HEK293T (cell line): ENCODE results near the gene SYT13.
"Not testable (repeated sequence)": the region's sequence is repeated elsewhere in the genome, so short reads cannot be mapped to it uniquely, and the experiment has no call there.

Experiments
- CTCF ChIA-PET: fragments of 350-600 bp; formaldehyde crosslinking; extraction: SDS; loops from one replicate; lab custom pipeline; 2021; ENCODE audit warnings: antibody characterized with exemption, inconsistent platforms; lab: Yijun Ruan, JAX
- POLR2A ChIA-PET: fragments of 350-600 bp; formaldehyde crosslinking; extraction: SDS; loops from one replicate; lab custom pipeline; 2020; ENCODE audit warnings: antibody characterized with exemption, inconsistent platforms; lab: Yijun Ruan, JAX
- DNase-seq: peaks from one replicate; pipeline ENCODE4 v3.0.0; 2012; ENCODE audit warnings: mixed read lengths; ENCODE audit errors: extremely low spot score
- ARNT ChIP-seq: fragments of 450-650 bp; IDR thresholded peaks from 2 replicates; pipeline ENCODE4 v1.6.1; 2017; ENCODE audit warnings: mild to moderate bottlenecking
- BHLHE40 ChIP-seq: fragments of 450-650 bp; IDR thresholded peaks from 2 replicates; pipeline ENCODE4 v1.6.1; 2016; ENCODE audit warnings: mild to moderate bottlenecking, moderate library complexity, borderline replicate concordance
- CTBP1 ChIP-seq: fragments of 450-650 bp; IDR thresholded peaks from 2 replicates; pipeline ENCODE4 v1.6.1; 2016; ENCODE audit warnings: borderline replicate concordance
- ELF4 ChIP-seq: fragments of 450-650 bp; IDR thresholded peaks from 2 replicates; pipeline ENCODE4 v1.6.1; 2017; ENCODE audit warnings: antibody characterized with exemption
- FOXA1 ChIP-seq: fragments of 450-650 bp; IDR thresholded peaks from 2 replicates; pipeline ENCODE4 v1.6.1; 2016; ENCODE audit warnings: mild to moderate bottlenecking
- FOXK2 ChIP-seq: fragments of 450-650 bp; IDR thresholded peaks from 2 replicates; pipeline ENCODE4 v1.6.1; 2016; ENCODE audit warnings: mild to moderate bottlenecking
- FOXM1 ChIP-seq: fragments of 450-650 bp; IDR thresholded peaks from 2 replicates; pipeline ENCODE4 v1.6.1; 2017; ENCODE audit warnings: mild to moderate bottlenecking, borderline replicate concordance
- HDGF ChIP-seq: fragments of 450-650 bp; IDR thresholded peaks from 2 replicates; pipeline ENCODE4 v1.6.1; 2017; ENCODE audit warnings: antibody characterized with exemption, borderline replicate concordance
- L3MBTL2 ChIP-seq: fragments of 450-650 bp; conservative IDR thresholded peaks from 2 replicates; pipeline ENCODE4 v1.6.1; 2016; ENCODE audit warnings: mild to moderate bottlenecking
- LEF1 ChIP-seq: fragments of 450-650 bp; IDR thresholded peaks from 2 replicates; pipeline ENCODE4 v1.6.1; 2017; ENCODE audit warnings: mild to moderate bottlenecking, borderline replicate concordance
- NFRKB ChIP-seq: fragments of 450-650 bp; IDR thresholded peaks from 2 replicates; pipeline ENCODE4 v1.6.1; 2016; ENCODE audit warnings: mild to moderate bottlenecking, moderate library complexity
- PKNOX1 ChIP-seq: fragments of 450-650 bp; IDR thresholded peaks from 2 replicates; pipeline ENCODE4 v1.6.1; 2016
- SP1 ChIP-seq: fragments of 450-650 bp; IDR thresholded peaks from 2 replicates; pipeline ENCODE4 v1.6.1; 2017
- SUZ12 ChIP-seq: fragments of 450-650 bp; IDR thresholded peaks from 2 replicates; pipeline ENCODE4 v1.6.1; 2016; ENCODE audit warnings: mild to moderate bottlenecking
- TARDBP ChIP-seq: fragments of 450-650 bp; IDR thresholded peaks from 2 replicates; pipeline ENCODE4 v1.6.1; 2016
- ZNF384 ChIP-seq: fragments of 450-650 bp; IDR thresholded peaks from 2 replicates; pipeline ENCODE4 v1.6.1; 2016

The SYT13 gene

GRCh38 chr11:45298718-45299117 lies 12.6 kb upstream of the SYT13 start:
- no peak for TF ChIP-seq NFRKB
- no peak for DNase-seq
- ChIA-PET POLR2A (no interaction called here), CTCF (no interaction called here)

GRCh38 chr11:45296075-45296474 lies 9.9 kb upstream of the SYT13 start:
- ChIA-PET POLR2A (no interaction called here), CTCF (no interaction called here)
- TF ChIP-seq HDGF (no peak), CTBP1 (no peak)
- no peak for DNase-seq

GRCh38 chr11:45294499-45294898 lies 8.4 kb upstream of the SYT13 start:
- TF ChIP-seq FOXM1: no peak
- TF ChIP-seq ELF4: no peak
- TF ChIP-seq CTBP1: no peak
- no peak for TF ChIP-seq NFRKB
- no peak for TF ChIP-seq SP1
- TF ChIP-seq BHLHE40: no peak
- no peak for TF ChIP-seq LEF1
- TF ChIP-seq SUZ12: no peak
- TF ChIP-seq L3MBTL2: no peak
- no peak for TF ChIP-seq ARNT
- no peak for TF ChIP-seq FOXK2
- no peak for TF ChIP-seq ZNF384
- TF ChIP-seq HDGF: no peak
- no peak for TF ChIP-seq FOXA1
- no peak for TF ChIP-seq TARDBP
- no peak for TF ChIP-seq PKNOX1
- ChIA-PET CTCF (no interaction called here), POLR2A (no interaction called here)
- DNase-seq: no peak

GRCh38 chr11:45293566-45294192 lies 7.5 kb upstream of the SYT13 start:
- peak; percentile 96 for TF ChIP-seq ZNF384
- peak; percentile 80 for DNase-seq
- CTCF ChIA-PET: interaction anchor here (0.7 kb wide), 1 partner anchor 45 kb away, joined by 4 read pairs; no protein-coding TSS in a partner anchor
- POLR2A ChIA-PET: not testable (repeated sequence)

GRCh38 chr11:45290586-45290985 lies 4.4 kb upstream of the SYT13 start:
- TF ChIP-seq FOXM1 (no peak), TARDBP (no peak), SUZ12 (no peak), LEF1 (no peak), CTBP1 (no peak), FOXK2 (no peak), ARNT (no peak), FOXA1 (no peak), NFRKB (no peak), BHLHE40 (no peak), SP1 (no peak), PKNOX1 (no peak)
- POLR2A ChIA-PET: no interaction called here

GRCh38 chr11:45289369-45289768 lies 3.2 kb upstream of the SYT13 start:
- TF ChIP-seq ELF4 (no peak), LEF1 (no peak), TARDBP (no peak), HDGF (no peak), FOXK2 (no peak), PKNOX1 (no peak), NFRKB (no peak), CTBP1 (no peak), L3MBTL2 (no peak), BHLHE40 (no peak), SP1 (no peak), FOXM1 (no peak), ARNT (no peak), ZNF384 (no peak), FOXA1 (no peak), SUZ12 (no peak)
- ChIA-PET POLR2A (no interaction called here), CTCF (no interaction called here)
- DNase-seq: no peak

More at GRCh38 chr11:45290586-45290985, 4.4 kb upstream of the SYT13 start:
- DNase-seq: no peak
- CTCF ChIA-PET: no interaction called here

- no peak for TF ChIP-seq L3MBTL2
- no peak for TF ChIP-seq ZNF384
- no peak for TF ChIP-seq ARNT
- no peak for TF ChIP-seq SUZ12
- no peak for TF ChIP-seq SP1
- TF ChIP-seq CTBP1: no peak
- no peak for TF ChIP-seq LEF1
- TF ChIP-seq BHLHE40: no peak
- no peak for TF ChIP-seq FOXM1
- TF ChIP-seq TARDBP: no peak
- no peak for TF ChIP-seq NFRKB
- no peak for TF ChIP-seq PKNOX1
- DNase-seq: no peak
- POLR2A ChIA-PET: no interaction called here
- CTCF ChIA-PET: interaction anchor here (0.6 kb wide), 1 partner anchor 657 kb away, joined by 5 read pairs; no protein-coding TSS in a partner anchor
Observed at GRCh38 chr11:45288339-45288738, 2.2 kb upstream of the SYT13 start.
